Keratinocyte (primary cell): Measurements from ENCODE around the gene TMEM131. TPM values are rescaled to one million over a fixed set of nuclear protein-coding genes. Genes with fewer than 3 reads are reported as not detected.

Experiments
- DNase-seq: peaks from one replicate; pipeline ENCODE4 v3.0.0-alpha.2; 2011; ENCODE audit warnings: low read depth, missing footprints, low spot score
- FAIRE-seq: peaks from 2 replicates; lab custom pipeline; 2011; peaks lifted over from hg19 to GRCh38; lab: Jason Lieb, UNC
- H2AFZ ChIP-seq: 2 replicates; pipeline ENCODE4 v1.6.0; 2012; ENCODE audit warnings: low read length, control low read depth, inconsistent platforms; ENCODE audit not compliant: control insufficient read depth
- H3K27ac ChIP-seq: 2 replicates; pipeline ENCODE4 v1.5.1; 2011; ENCODE audit warnings: low read length; ENCODE audit not compliant: control insufficient read depth, insufficient read depth
- H3K27me3 ChIP-seq: 3 replicates; pipeline ENCODE4 v1.6.0; 2011; ENCODE audit warnings: low read length; ENCODE audit not compliant: control insufficient read depth, insufficient read depth; ENCODE audit errors: extremely low read depth
- H3K36me3 ChIP-seq, 2 experiments: 2 replicates in 1 of 2; 3 replicates in 1 of 2; pipeline ENCODE4 v1.5.1; 2011; ENCODE audit warnings: low read length in 2 of 2, mild to moderate bottlenecking in 1 of 2; ENCODE audit not compliant: control insufficient read depth in 2 of 2, insufficient read depth in 2 of 2; ENCODE audit errors: extremely low read depth in 1 of 2
- H3K4me1 ChIP-seq: 3 replicates; pipeline ENCODE4 v1.5.1; 2011; ENCODE audit warnings: low read length; ENCODE audit not compliant: control insufficient read depth, insufficient read depth; ENCODE audit errors: extremely low read depth
- H3K4me2 ChIP-seq: 3 replicates; pipeline ENCODE4 v1.6.0; 2011; ENCODE audit warnings: low read depth, low read length; ENCODE audit not compliant: control insufficient read depth, insufficient read depth; ENCODE audit errors: extremely low read depth
- H3K4me3 ChIP-seq, 3 experiments: fragments of 200-600 bp in 1 of 3; sonication (generic) in 1 of 3; 2 replicates in 2 of 3; 3 replicates in 1 of 3; pipeline ENCODE4 v1.5.1; 2011 to 2016; ENCODE audit warnings: low read length in 3 of 3, mild to moderate bottlenecking in 3 of 3, control low read depth in 2 of 3, inconsistent platforms in 1 of 3, low read depth in 1 of 3, mixed read lengths in 1 of 3, mixed run types in 1 of 3, moderate library complexity in 1 of 3; ENCODE audit not compliant: control insufficient read depth in 2 of 3, insufficient read depth in 2 of 3; ENCODE audit errors: extremely low read depth in 1 of 3
- H3K79me2 ChIP-seq: 2 replicates; pipeline ENCODE4 v1.6.0; 2012; ENCODE audit warnings: low read length; ENCODE audit not compliant: control insufficient read depth, insufficient read depth
- H3K9ac ChIP-seq: 3 replicates; pipeline ENCODE4 v1.6.0; 2011; ENCODE audit warnings: low read length; ENCODE audit not compliant: control insufficient read depth, insufficient read depth; ENCODE audit errors: extremely low read depth
- H3K9me1 ChIP-seq: 3 replicates; pipeline ENCODE4 v1.6.0; 2011; ENCODE audit warnings: low read length; ENCODE audit not compliant: control insufficient read depth, insufficient read depth; ENCODE audit errors: extremely low read depth
- H3K9me3 ChIP-seq: 2 replicates; pipeline ENCODE4 v1.5.1; 2012; ENCODE audit warnings: low read depth, low read length; ENCODE audit not compliant: control insufficient read depth
- H4K20me1 ChIP-seq: 3 replicates; pipeline ENCODE4 v1.6.0; 2011; ENCODE audit warnings: low read length; ENCODE audit not compliant: control insufficient read depth, insufficient read depth; ENCODE audit errors: extremely low read depth
- EZH2 ChIP-seq: IDR thresholded peaks from one replicate; pipeline ENCODE4 v1.6.1; 2012; ENCODE audit warnings: inconsistent platforms, mild to moderate bottlenecking, low read length, moderate library complexity
- dilution Hi-C: fragments of 300-500 bp; cut with MboI; formaldehyde crosslinking; loops from one replicate; pipeline ENCODE4 v1.7.0; 2020; ENCODE audit warnings: low sequenced_read_pairs; ENCODE audit not compliant: extremely low pct_ligation_motif_present
- polyA plus RNA-seq, 5 experiments: library from polyadenylated mRNA; depleted of rRNA in 3 of 5; stranded (reverse) in 3 of 5; stranded (forward) in 1 of 5; unstranded in 1 of 5; fragments of >200 nt; gene quantifications; 1 replicate in 1 of 5; 2 replicates in 3 of 5; 3 replicates in 1 of 5; pipeline versions ENCODE4 v1.2.1 to v1.2.3, GENCODE V29; 2011 to 2012; ENCODE audit warnings: missing spikeins in 2 of 5, low read depth in 1 of 5, low replicate concordance in 1 of 5
- TF ChIP-seq, protein P1 (sequence below), 3 experiments: IDR thresholded peaks in 1 of 3; conservative IDR thresholded peaks in 1 of 3; optimal IDR thresholded peaks in 1 of 3; 2 replicates in 2 of 3; 3 replicates in 1 of 3; pipeline versions ENCODE3 to v1.5.1; 2011; ENCODE audit warnings: low read length in 3 of 3, mild to moderate bottlenecking in 3 of 3, moderate library complexity in 2 of 3, control low read depth in 1 of 3, inconsistent platforms in 1 of 3; ENCODE audit not compliant: insufficient read depth in 2 of 3; ENCODE audit errors: extremely low read depth in 1 of 3

The TMEM131 gene
- polyA plus RNA-seq, 1 donor (not counting 4 experiments of a cell fraction or from before 2014, with no cell fraction given) = 25.5 TPM

DNA sequence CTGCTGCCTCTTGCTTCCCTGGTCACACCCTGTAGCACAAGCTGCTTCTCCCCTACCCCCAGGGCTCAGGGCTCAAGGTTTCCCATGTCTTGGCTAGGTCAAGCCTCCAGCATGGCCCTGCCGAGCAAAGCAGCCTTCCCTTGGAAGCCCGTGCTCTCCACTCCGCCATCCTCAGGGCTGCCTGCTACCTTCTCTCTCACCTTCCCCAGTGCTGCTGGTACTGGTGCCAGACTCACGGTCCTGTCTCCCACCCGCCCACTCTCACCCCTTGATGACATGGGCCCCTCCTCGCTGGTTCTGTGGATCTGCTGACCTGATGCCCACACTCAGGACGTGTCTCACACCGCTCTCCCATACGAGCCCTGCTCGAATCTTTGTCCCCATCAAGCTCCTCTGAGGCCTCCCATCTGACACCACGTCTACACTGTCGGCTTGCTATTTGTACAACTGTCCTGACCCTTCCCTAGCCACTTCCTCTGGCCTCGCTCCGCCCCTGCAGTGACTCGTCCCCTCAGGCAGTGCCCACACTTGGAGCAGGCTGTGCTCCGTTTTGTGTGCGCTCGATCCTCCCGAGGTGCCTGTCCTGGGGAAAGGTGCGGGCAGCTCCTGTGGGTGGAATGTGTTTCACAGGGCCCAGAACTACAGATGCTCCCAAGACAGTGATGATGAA lies 232.4 kb downstream of the TMEM131 start:
- no peaks in the 10 kb centered on the region for H3K9me1 ChIP-seq
- H3K9me3 ChIP-seq = no peaks in the 10 kb centered on the region
- no peaks in the 10 kb centered on the region for H4K20me1 ChIP-seq
- no peak overlapping the region for H3K4me3 ChIP-seq
- dilution Hi-C loops = no loop called here
- H3K27me3 ChIP-seq = no peaks in the 10 kb centered on the region
- peaks cover 7% of the 10 kb centered on the region for H3K4me1 ChIP-seq
- H2AFZ ChIP-seq = no peak overlapping the region
- no peaks in the 10 kb centered on the region for H3K79me2 ChIP-seq
- no peak for TF ChIP-seq EZH2
- TF ChIP-seq, protein P1, sequence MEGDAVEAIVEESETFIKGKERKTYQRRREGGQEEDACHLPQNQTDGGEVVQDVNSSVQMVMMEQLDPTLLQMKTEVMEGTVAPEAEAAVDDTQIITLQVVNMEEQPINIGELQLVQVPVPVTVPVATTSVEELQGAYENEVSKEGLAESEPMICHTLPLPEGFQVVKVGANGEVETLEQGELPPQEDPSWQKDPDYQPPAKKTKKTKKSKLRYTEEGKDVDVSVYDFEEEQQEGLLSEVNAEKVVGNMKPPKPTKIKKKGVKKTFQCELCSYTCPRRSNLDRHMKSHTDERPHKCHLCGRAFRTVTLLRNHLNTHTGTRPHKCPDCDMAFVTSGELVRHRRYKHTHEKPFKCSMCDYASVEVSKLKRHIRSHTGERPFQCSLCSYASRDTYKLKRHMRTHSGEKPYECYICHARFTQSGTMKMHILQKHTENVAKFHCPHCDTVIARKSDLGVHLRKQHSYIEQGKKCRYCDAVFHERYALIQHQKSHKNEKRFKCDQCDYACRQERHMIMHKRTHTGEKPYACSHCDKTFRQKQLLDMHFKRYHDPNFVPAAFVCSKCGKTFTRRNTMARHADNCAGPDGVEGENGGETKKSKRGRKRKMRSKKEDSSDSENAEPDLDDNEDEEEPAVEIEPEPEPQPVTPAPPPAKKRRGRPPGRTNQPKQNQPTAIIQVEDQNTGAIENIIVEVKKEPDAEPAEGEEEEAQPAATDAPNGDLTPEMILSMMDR (optimal IDR thresholded peaks at IDR 0.05 in 1 of 3, IDR thresholded peaks at IDR 0.05 in 1 of 3, conservative IDR thresholded peaks at IDR 0.05 in 1 of 3; ENCODE audit: extremely low read depth in 1 of 3, insufficient read depth in 2 of 3, low read length in 3 of 3) = no peak
- FAIRE-seq (no peak), DNase-seq (no peak)
- no peak overlapping the region for H3K9ac ChIP-seq
- H3K36me3 ChIP-seq = peaks cover 26 to 47% of the 10 kb centered on the region in 2 experiments
- H3K27ac ChIP-seq = no peak overlapping the region
- H3K4me2 ChIP-seq = no peak overlapping the region

DNA sequence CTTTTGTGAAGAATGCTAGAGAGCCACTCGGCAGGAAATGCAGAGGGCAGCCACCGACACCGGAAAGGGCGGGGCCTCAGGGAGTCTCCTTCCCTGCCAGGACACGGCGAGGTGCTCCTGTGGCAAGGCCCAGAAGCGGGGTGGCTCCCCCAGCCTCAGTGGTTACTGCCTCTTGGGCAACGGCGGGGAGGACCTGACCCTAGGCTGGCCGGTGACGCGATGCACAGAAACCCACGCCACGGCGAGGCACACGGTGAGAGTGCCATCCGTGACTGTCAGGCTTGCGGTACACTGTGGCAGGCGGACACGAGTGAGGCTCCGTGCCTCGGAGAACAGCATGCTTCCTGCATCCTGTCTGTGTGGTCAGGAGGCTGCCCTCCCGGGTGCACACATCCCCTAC lies 234.6 kb downstream of the TMEM131 start:
- H3K27me3 ChIP-seq = no peaks in the 10 kb centered on the region
- peaks cover 7% of the 10 kb centered on the region for H3K4me1 ChIP-seq
- H3K9me3 ChIP-seq = no peaks in the 10 kb centered on the region
- H3K79me2 ChIP-seq = no peaks in the 10 kb centered on the region
- dilution Hi-C loops = no loop called here
- H3K4me2 ChIP-seq = no peak overlapping the region
- TF ChIP-seq EZH2 = no peak
- TF ChIP-seq, protein P1 (optimal IDR thresholded peaks at IDR 0.05 in 1 of 3, IDR thresholded peaks at IDR 0.05 in 1 of 3, conservative IDR thresholded peaks at IDR 0.05 in 1 of 3; ENCODE audit: extremely low read depth in 1 of 3, insufficient read depth in 2 of 3, low read length in 3 of 3) = no peak
- H3K4me3 ChIP-seq = no peak overlapping the region
- FAIRE-seq (no peak), DNase-seq (no peak)
- no peaks in the 10 kb centered on the region for H3K9me1 ChIP-seq
- no peak overlapping the region for H3K27ac ChIP-seq
- no peak overlapping the region for H2AFZ ChIP-seq
- H4K20me1 ChIP-seq = no peaks in the 10 kb centered on the region
- peaks cover 32 to 45% of the 10 kb centered on the region in 2 experiments for H3K36me3 ChIP-seq
- no peak overlapping the region for H3K9ac ChIP-seq
